HG03571 (cell line): ENCODE measurements around the gene FAM237A.

Source experiments
- ATAC-seq: cut with Tn5 transposase; IDR thresholded peaks from one replicate; pipeline ENCODE4 v1.9.1; 2021; ENCODE audit not compliant: unreplicated experiment

The FAM237A gene

GRCh38 chr2:206642075-206643025 is at the start of gene FAM237A:
TSS of gene FAM237A (plus strand) at chr2:206642487. CDS start at chr2:206644237, 1,750 bp downstream.
- no peak for ATAC-seq

- ATAC-seq, result no peak
Observed at GRCh38 chr2:206597717-206598218, 44.5 kb upstream of the FAM237A start.

GRCh38 chr2:206603243-206603642 is 39.0 kb upstream of the FAM237A start:
- ATAC-seq, result no peak

GRCh38 chr2:206610451-206610850 is 31.8 kb upstream of the FAM237A start:
- no peak for ATAC-seq

- ATAC-seq, result no peak
Observed at GRCh38 chr2:206611191-206611590, 31.1 kb upstream of the FAM237A start.

- no peak for ATAC-seq
Observed at GRCh38 chr2:206611736-206612135, 30.6 kb upstream of the FAM237A start.

GRCh38 chr2:206614811-206615210 is 27.5 kb upstream of the FAM237A start:
- no peak for ATAC-seq

GRCh38 chr2:206615417-206616089 is 26.7 kb upstream of the FAM237A start:
- ATAC-seq, result no peak

GRCh38 chr2:206616151-206616550 is 26.1 kb upstream of the FAM237A start:
- ATAC-seq, result no peak

GRCh38 chr2:206619011-206619410 is 23.3 kb upstream of the FAM237A start:
- no peak for ATAC-seq

GRCh38 chr2:206626108-206626507 is 16.2 kb upstream of the FAM237A start:
- ATAC-seq, result no peak

- ATAC-seq, result no peak
Observed at GRCh38 chr2:206627632-206628031, 14.7 kb upstream of the FAM237A start.

- ATAC-seq, result no peak
Observed at GRCh38 chr2:206631340-206631739, 10.9 kb upstream of the FAM237A start.

GRCh38 chr2:206635015-206635414 is 7.3 kb upstream of the FAM237A start:
- no peak for ATAC-seq

GRCh38 chr2:206639636-206640035 is 2.7 kb upstream of the FAM237A start:
- no peak for ATAC-seq

- no peak for ATAC-seq
Observed at GRCh38 chr2:206641226-206641625, 1.1 kb upstream of the FAM237A start.

- ATAC-seq, result no peak
Observed at GRCh38 chr2:206647985-206648384, 5.7 kb downstream of the FAM237A start.

GRCh38 chr2:206657087-206657486 is 14.8 kb downstream of the FAM237A start:
- no peak for ATAC-seq

GRCh38 chr2:206665251-206665650 is 23.0 kb downstream of the FAM237A start:
- no peak for ATAC-seq

GRCh38 chr2:206670531-206671319 is 28.4 kb downstream of the FAM237A start:
- ATAC-seq, result no peak

- ATAC-seq, result no peak
Observed at GRCh38 chr2:206683546-206683945, 41.3 kb downstream of the FAM237A start.
